GF-D8 (cell line): ENCODE results near the gene TEX54.
A peak's percentile ranks its signal among the peaks of the same experiment; 100 is the strongest.

Experiments used
- DNase-seq: peaks from one replicate; lab custom pipeline; 2025; lab: John Stamatoyannopoulos, UW

Gene TEX54

GRCh38 chr11:62787005-62787759 lies 45.5 kb downstream of the TEX54 start, which contains the start of gene TMEM179B:
TMEM179B (plus strand) TSS chr11:62787402; CDS start chr11:62787432, 30 bp downstream.
- peak; percentile 87 for DNase-seq

GRCh38 chr11:62786318-62787004 lies 46.2 kb downstream of the TEX54 start:
- peak; percentile 47 for DNase-seq

GRCh38 chr11:62782753-62783152 lies 49.9 kb downstream of the TEX54 start:
- DNase-seq = no peak
